Gastroesophageal sphincter (tissue), 3 donors: Measurements from ENCODE around the gene SHOC1.

ENCODE experiments used
- CTCF ChIP-seq, 4 experiments: fragments of 200-600 bp in 2 of 4; fragments of 450-650 bp in 2 of 4; sonication (generic) in 1 of 4; IDR thresholded peaks; one replicate each; pipeline ENCODE4 v1.5.1; 2017 to 2019; ENCODE audit warnings: antibody characterized with exemption in 4 of 4, mild to moderate bottlenecking in 2 of 4, moderate library complexity in 2 of 4
- EP300 ChIP-seq: sonication (generic); formaldehyde crosslinking; IDR thresholded peaks from one replicate; pipeline ENCODE4 v1.6.1; 2017; ENCODE audit warnings: antibody characterized with exemption, mild to moderate bottlenecking
- POLR2A ChIP-seq, 2 donors: fragments of 450-650 bp; IDR thresholded peaks; one replicate each; pipeline ENCODE4 v1.6.1; 2017; ENCODE audit warnings: antibody characterized with exemption in 2 of 2, mild to moderate bottlenecking in 2 of 2, moderate library complexity in 1 of 2

- TF ChIP-seq POLR2A (IDR thresholded peaks at IDR 0.05) (no peak), CTCF (IDR thresholded peaks at IDR 0.05) (no peak), EP300 (no peak)
Observed at GRCh38 chr9:111832449-111832848, 37.7 kb upstream of the SHOC1 start.
